ENCODE results near the gene HUNK. TPM values are rescaled to one million over a fixed set of nuclear protein-coding genes. Genes with fewer than 3 reads are reported as not detected.

The HUNK gene
- total and polyA plus RNA-seq, 2 donors from 2014 or later: 2.7 to 17.2 TPM

DNA sequence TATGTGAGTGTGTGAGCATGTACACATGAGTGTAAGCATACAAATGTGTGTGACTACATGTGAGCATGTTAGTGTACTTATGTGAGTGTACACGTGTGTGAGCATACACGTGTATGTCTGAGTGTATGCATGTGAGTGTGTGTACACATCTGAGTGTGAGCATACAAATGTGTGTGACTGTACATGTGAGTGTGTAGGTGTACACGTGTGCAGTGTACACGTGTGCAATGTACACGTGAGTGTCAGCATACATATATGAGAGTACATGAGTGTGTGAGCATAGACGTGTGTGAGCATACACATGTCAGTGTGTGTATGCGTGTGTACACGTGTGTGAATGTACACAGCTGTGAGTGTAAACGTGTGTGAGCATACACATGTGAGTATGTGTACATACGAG lies 170.6 kb downstream of the HUNK start:
- Histone ChIP-seq H3K27me3 (ENCODE audit: control insufficient read depth, insufficient read depth, low read length) (no peaks in the 10 kb centered on the region), H3K36me3 (ENCODE audit: control insufficient read depth in 2 of 3, insufficient read depth in 3 of 3, low read length in 3 of 3) (no peaks in the 10 kb centered on the region), H3K4me3 (ENCODE audit: low read length in 3 of 3) (no peak overlapping the region), H3K9ac (ENCODE audit: low read length in 3 of 3) (no peak overlapping the region), H3K9me3 (ENCODE audit: control insufficient read depth in 2 of 3, insufficient read depth in 1 of 3, low read length in 3 of 3) (no peaks in the 10 kb centered on the region), H3K27ac (ENCODE audit: low read depth in 2 of 2, low read length in 2 of 2) (no peak overlapping the region), H3K4me1 (ENCODE audit: control insufficient read depth in 2 of 3, insufficient read depth in 2 of 3, low read depth in 1 of 3, low read length in 3 of 3) (no peaks in the 10 kb centered on the region)
- FAIRE-seq (no peak), DNase-seq (no peak)
- TF ChIP-seq, protein P1, sequence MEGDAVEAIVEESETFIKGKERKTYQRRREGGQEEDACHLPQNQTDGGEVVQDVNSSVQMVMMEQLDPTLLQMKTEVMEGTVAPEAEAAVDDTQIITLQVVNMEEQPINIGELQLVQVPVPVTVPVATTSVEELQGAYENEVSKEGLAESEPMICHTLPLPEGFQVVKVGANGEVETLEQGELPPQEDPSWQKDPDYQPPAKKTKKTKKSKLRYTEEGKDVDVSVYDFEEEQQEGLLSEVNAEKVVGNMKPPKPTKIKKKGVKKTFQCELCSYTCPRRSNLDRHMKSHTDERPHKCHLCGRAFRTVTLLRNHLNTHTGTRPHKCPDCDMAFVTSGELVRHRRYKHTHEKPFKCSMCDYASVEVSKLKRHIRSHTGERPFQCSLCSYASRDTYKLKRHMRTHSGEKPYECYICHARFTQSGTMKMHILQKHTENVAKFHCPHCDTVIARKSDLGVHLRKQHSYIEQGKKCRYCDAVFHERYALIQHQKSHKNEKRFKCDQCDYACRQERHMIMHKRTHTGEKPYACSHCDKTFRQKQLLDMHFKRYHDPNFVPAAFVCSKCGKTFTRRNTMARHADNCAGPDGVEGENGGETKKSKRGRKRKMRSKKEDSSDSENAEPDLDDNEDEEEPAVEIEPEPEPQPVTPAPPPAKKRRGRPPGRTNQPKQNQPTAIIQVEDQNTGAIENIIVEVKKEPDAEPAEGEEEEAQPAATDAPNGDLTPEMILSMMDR (IDR thresholded peaks at IDR 0.05; ENCODE audit: borderline replicate concordance, extremely low read depth, insufficient read depth): no peak
- intact Hi-C loops (cut with DNase I): no loop called here

DNA sequence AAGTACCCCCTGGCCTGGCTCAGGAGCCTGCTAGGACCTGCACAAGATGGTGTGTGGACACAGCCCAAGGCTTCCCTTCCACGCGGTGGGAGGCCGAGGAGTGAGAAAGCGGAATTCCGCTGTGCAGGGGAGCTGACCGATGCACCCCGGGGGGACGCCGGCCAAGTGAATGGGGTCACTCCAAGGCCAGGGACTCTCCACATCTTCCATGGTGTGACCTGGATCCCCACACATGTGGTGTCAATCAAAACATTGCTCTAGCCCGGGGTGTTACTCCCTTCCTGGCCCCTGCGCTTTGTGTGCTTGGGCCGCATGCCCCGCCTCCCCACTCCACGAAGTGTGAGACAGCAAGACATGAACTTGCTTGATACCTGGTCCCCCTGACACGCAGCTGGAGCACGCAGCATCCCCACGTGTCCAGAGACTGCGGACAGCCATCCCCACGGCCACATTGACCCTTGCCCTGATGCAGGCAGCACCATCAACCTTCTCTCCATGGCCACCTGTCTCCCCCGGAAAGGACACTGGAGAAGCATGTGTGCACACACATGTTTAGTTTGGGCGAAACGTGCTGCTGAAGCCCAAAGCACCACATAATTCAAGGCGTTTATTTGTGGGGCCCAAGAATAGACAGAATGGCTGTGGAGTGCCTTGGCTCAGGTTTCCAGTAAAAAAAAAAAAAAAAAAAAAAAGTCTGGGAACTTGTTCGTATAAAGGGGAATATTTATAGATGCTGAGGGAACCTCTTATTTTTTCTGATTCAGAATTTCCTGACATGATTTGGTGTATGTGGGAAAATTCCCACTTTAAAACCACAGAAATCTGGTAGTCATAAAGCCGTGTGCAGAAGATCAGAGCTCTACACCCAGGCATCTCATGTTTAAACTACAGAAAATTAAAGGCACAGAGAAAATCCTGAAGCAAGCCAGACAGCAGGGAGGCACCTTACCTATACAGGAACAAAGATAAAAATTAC lies 171.7 kb downstream of the HUNK start:
- Histone ChIP-seq H3K27ac (ENCODE audit: low read depth in 2 of 2, low read length in 2 of 2) (no peak overlapping the region), H3K27me3 (ENCODE audit: control insufficient read depth, insufficient read depth, low read length) (no peaks in the 10 kb centered on the region), H3K4me1 (ENCODE audit: control insufficient read depth in 2 of 3, insufficient read depth in 2 of 3, low read depth in 1 of 3, low read length in 3 of 3) (no peaks in the 10 kb centered on the region), H3K9ac (ENCODE audit: low read length in 3 of 3) (no peak overlapping the region), H3K4me3 (ENCODE audit: low read length in 3 of 3) (no peak overlapping the region), H3K36me3 (ENCODE audit: control insufficient read depth in 2 of 3, insufficient read depth in 3 of 3, low read length in 3 of 3) (no peaks in the 10 kb centered on the region), H3K9me3 (ENCODE audit: control insufficient read depth in 2 of 3, insufficient read depth in 1 of 3, low read length in 3 of 3) (no peaks in the 10 kb centered on the region)
- TF ChIP-seq, protein P1 (IDR thresholded peaks at IDR 0.05; ENCODE audit: borderline replicate concordance, extremely low read depth, insufficient read depth): no peak
- DNase-seq (peak in 3 of 5 donors; percentile 30 to 58 (median 33)), FAIRE-seq (no peak)
- intact Hi-C loops (cut with DNase I): no loop called here

DNA sequence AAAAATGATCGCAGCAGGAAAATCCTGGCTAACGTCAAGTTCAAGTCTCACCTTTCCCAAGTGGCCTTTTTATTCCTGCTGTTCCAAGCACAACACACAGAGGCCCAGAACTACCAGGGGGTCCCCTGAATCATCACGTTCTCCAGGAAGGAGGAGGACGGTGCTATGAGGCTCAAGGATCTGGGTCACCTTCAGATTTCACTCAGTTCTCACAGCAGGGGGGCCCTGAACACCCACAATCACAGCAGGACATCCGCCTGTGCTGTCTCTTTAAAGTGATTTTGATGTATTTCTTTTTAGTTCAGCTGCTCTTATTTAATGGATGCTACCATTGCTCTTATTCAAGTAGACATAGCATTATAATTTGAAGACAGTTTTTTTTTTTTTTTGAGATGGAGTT lies 173.4 kb downstream of the HUNK start:
- Histone ChIP-seq H3K27ac (ENCODE audit: low read depth in 2 of 2, low read length in 2 of 2) (no peak overlapping the region), H3K4me1 (ENCODE audit: control insufficient read depth in 2 of 3, insufficient read depth in 2 of 3, low read depth in 1 of 3, low read length in 3 of 3) (no peaks in the 10 kb centered on the region), H3K27me3 (ENCODE audit: control insufficient read depth, insufficient read depth, low read length) (no peaks in the 10 kb centered on the region), H3K9ac (ENCODE audit: low read length in 3 of 3) (no peak overlapping the region), H3K36me3 (ENCODE audit: control insufficient read depth in 2 of 3, insufficient read depth in 3 of 3, low read length in 3 of 3) (no peaks in the 10 kb centered on the region), H3K4me3 (ENCODE audit: low read length in 3 of 3) (no peak overlapping the region), H3K9me3 (ENCODE audit: control insufficient read depth in 2 of 3, insufficient read depth in 1 of 3, low read length in 3 of 3) (no peaks in the 10 kb centered on the region)
- FAIRE-seq (no peak), DNase-seq (no peak)
- TF ChIP-seq, protein P1 (IDR thresholded peaks at IDR 0.05; ENCODE audit: borderline replicate concordance, extremely low read depth, insufficient read depth): no peak
- intact Hi-C loops (cut with DNase I): no loop called here

Data from kidney (tissue), 14 donors.